ENCODE measurements around the gene JAKMIP1.

DNA sequence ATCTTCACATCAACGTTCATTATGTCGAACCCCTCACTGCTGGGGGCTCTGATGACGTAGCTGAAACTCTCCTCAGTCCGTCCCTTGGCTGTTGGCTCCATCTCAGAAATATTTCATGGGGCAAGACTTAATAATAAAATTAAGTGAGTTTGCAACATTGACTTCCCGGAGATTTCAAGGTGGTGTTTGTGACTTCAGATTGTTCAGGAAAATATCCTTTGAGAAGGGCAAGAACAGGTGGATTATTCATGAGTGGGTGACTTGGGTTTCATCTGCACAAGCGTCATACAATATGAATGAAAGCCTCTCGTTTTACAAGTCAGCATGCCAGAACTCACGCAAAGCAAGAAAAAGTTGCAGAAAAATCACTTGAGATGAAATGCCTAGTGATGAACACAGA, 182.0 kb downstream of the JAKMIP1 start, which contains the start of gene C4orf50:
- TF ChIP-seq CTCF (IDR thresholded peaks at IDR 0.05) (no peak), POLR2AphosphoS5 (IDR thresholded peaks at IDR 0.05) (no peak), POLR2A (IDR thresholded peaks at IDR 0.05) (no peak)

Data from breast epithelium (tissue), 3 donors.